ENCODE measurements around the gene PPP1R13B. TPM values are rescaled to one million over a fixed set of nuclear protein-coding genes. Genes with fewer than 3 reads are reported as not detected.
"Not testable (repeated sequence)": the region's sequence is repeated elsewhere in the genome, so short reads cannot be mapped to it uniquely, and the experiment has no call there.

The PPP1R13B gene
- total RNA-seq, 1 experiment from 2014 or later: 26.5 TPM

DNA sequence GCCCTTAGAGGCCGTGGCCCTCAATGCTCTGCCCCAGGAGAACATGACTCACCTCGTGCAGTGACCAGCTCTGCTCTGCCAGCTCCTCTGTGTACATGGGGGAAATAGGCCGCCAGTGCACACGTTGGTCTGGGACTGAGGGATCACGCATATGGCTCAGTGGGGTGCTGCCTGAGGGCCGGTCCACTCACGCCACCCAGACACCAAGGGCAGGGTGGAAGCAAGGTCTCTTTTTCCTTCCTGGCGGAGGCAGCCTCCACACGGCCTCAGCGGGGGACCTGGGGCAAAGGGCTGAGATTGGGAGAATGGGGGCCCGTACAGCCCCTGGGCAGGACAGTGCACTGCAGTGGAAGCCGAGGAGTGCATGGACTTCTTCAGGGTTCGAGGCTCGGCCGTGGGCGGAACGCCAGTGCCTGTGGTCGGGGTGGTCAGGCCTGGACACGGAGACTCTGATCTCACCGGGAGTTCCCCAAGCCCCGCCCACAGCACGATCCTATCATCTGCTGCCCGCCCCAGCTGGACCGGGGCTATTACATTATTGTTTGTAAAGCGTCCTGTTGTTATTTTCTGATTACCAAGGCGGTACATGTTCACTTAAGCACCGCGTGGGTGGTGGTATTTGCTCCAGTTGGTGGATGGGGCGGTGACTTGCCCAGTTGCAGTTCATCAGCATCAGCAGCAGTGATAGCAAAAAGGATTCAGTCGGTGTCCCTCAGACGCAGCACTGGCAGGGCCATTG lies 42.1 kb upstream of the PPP1R13B start:
- H4K20me1 ChIP-seq (ENCODE audit: insufficient read depth): no peaks in the 10 kb centered on the region; the same call in 1 of the 2 replicates
- no peaks in the 10 kb centered on the region for H3K79me2 ChIP-seq (ENCODE audit: low read depth)
- H3K27ac ChIP-seq: no peak overlapping the region
- H3K9me2 ChIP-seq (ENCODE audit: insufficient read depth): no peaks in the 10 kb centered on the region
- H3F3A ChIP-seq (ENCODE audit: insufficient read depth, low read depth): peaks cover 15% of the 10 kb centered on the region; the same call in 1 of the 2 replicates
- H3K4me3 ChIP-seq: no peak overlapping the region
- ChIA-PET CTCF (interaction anchor here (0.6 to 1.0 kb wide), 3 partner anchors 11 to 793 kb away, joined by 3 to 4 read pairs (median 3); no protein-coding TSS in a partner anchor), POLR2A (ENCODE audit: unreplicated experiment) (interaction anchor here (0.6 kb wide), 1 partner anchor 30 kb away, joined by 4 read pairs; no protein-coding TSS in a partner anchor)
- H3K9me3 ChIP-seq (ENCODE audit: insufficient read depth, low read depth): no peaks in the 10 kb centered on the region
- no peaks in the 10 kb centered on the region for H3K36me3 ChIP-seq (ENCODE audit: low read depth)
- intact Hi-C loops (cut with micrococcal nuclease; ENCODE audit: unreplicated experiment): loop anchor here (2.0 kb wide), 1 partner anchor 35 kb away; no protein-coding TSS in a partner anchor
- no peak for TF ChIP-seq EZH2 (IDR thresholded peaks at IDR 0.05; ENCODE audit: low read depth)
- TF ChIP-seq, protein P1, sequence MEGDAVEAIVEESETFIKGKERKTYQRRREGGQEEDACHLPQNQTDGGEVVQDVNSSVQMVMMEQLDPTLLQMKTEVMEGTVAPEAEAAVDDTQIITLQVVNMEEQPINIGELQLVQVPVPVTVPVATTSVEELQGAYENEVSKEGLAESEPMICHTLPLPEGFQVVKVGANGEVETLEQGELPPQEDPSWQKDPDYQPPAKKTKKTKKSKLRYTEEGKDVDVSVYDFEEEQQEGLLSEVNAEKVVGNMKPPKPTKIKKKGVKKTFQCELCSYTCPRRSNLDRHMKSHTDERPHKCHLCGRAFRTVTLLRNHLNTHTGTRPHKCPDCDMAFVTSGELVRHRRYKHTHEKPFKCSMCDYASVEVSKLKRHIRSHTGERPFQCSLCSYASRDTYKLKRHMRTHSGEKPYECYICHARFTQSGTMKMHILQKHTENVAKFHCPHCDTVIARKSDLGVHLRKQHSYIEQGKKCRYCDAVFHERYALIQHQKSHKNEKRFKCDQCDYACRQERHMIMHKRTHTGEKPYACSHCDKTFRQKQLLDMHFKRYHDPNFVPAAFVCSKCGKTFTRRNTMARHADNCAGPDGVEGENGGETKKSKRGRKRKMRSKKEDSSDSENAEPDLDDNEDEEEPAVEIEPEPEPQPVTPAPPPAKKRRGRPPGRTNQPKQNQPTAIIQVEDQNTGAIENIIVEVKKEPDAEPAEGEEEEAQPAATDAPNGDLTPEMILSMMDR (conservative IDR thresholded peaks at IDR 0.05): no peak
- H3K4me1 ChIP-seq (replicated peaks; ENCODE audit: insufficient read depth): peaks cover 20% of the 10 kb centered on the region
- BruUV-seq (replicated peaks): no TSS peak
- peak in 1 of 2 experiments; percentile 56 for DNase-seq
- no peak overlapping the region for H2AFZ ChIP-seq
- H3K27me3 ChIP-seq (ENCODE audit: insufficient read depth, low read depth): no peaks in the 10 kb centered on the region
- H3K4me2 ChIP-seq: no peak overlapping the region

DNA sequence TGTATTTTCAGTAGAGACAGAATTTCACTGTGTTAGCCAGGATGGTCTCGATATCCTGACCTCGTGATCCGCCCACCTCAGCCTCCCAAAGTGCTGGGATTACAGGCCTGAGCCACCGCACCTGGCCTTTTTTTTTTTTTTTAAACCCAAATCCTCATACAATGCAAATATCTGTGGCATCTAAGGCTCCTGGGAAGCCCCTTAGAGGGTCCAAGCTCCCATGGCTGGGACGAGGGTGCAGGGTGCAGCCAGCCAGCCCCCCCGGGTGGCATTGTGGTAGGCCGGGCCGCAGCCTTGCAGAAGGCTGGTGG lies 41.6 kb upstream of the PPP1R13B start:
- H2AFZ ChIP-seq; H4K20me1 ChIP-seq (ENCODE audit: insufficient read depth); H3K4me2 ChIP-seq; H3K79me2 ChIP-seq (ENCODE audit: low read depth); BruUV-seq (replicated peaks); DNase-seq; H3K36me3 ChIP-seq (ENCODE audit: low read depth); H3K27ac ChIP-seq; H3K4me3 ChIP-seq; H3K27me3 ChIP-seq (ENCODE audit: insufficient read depth, low read depth); H3K9me3 ChIP-seq (ENCODE audit: insufficient read depth, low read depth); H3K9me2 ChIP-seq (ENCODE audit: insufficient read depth): not testable (repeated sequence)
- Histone ChIP-seq H3K4me1 (replicated peaks; ENCODE audit: insufficient read depth) (peaks cover 14% of the 10 kb centered on the region), H3F3A (ENCODE audit: insufficient read depth, low read depth) (peaks cover 15% of the 10 kb centered on the region; the same call in 1 of the 2 replicates)
- ChIA-PET CTCF (interaction anchor here (0.6 to 1.0 kb wide), 2 partner anchors 12 to 793 kb away, joined by 3 read pairs; no protein-coding TSS in a partner anchor), POLR2A (ENCODE audit: unreplicated experiment) (interaction anchor here (0.6 kb wide), 2 partner anchors 30 to 145 kb away, joined by 4 to 8 read pairs; no protein-coding TSS in a partner anchor)
- intact Hi-C loops (cut with micrococcal nuclease; ENCODE audit: unreplicated experiment): loop anchor here (2.0 kb wide), 1 partner anchor 34 kb away; no protein-coding TSS in a partner anchor

DNA sequence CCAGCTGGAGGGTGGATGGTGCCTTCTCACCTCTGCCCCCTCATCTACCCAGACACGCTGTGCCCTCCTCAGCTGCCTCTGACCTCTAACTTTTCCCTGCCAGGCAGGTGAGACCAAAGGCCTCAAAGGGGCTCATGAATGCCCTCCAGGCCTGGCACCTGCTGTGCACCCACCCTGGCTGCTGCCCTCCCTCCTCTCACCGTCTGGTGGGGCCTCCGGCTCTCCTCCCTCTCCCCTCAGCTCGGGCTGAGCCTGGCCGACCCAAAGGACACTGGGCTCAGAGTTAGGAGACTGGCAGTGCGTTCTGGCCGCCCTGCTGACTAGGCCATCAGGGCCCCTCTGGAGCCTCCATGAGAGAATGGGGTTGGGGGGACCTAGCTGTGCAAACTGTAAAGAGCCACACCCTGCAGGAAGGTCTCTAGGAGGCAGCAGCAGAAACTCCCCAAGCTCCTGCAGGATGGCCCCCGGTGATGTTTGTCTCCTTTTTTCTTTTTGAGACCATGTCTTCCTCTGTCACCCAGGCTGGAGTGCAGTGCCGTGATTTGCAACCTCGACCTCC lies 40.3 kb upstream of the PPP1R13B start:
- no peak for DNase-seq
- Histone ChIP-seq H2AFZ (no peak overlapping the region), H3K27ac (no peak overlapping the region), H4K20me1 (ENCODE audit: insufficient read depth) (no peaks in the 10 kb centered on the region; the same call in 1 of the 2 replicates), H3K4me3 (no peak overlapping the region), H3K27me3 (ENCODE audit: insufficient read depth, low read depth) (no peaks in the 10 kb centered on the region), H3K36me3 (ENCODE audit: low read depth) (no peaks in the 10 kb centered on the region), H3K9me3 (ENCODE audit: insufficient read depth, low read depth) (no peaks in the 10 kb centered on the region), H3K79me2 (ENCODE audit: low read depth) (no peaks in the 10 kb centered on the region), H3F3A (ENCODE audit: insufficient read depth, low read depth) (peaks cover 15% of the 10 kb centered on the region; the same call in 1 of the 2 replicates), H3K9me2 (ENCODE audit: insufficient read depth) (no peaks in the 10 kb centered on the region), H3K4me1 (replicated peaks; ENCODE audit: insufficient read depth) (peaks cover 12% of the 10 kb centered on the region), H3K4me2 (no peak overlapping the region)
- intact Hi-C loops (cut with micrococcal nuclease; ENCODE audit: unreplicated experiment): loop anchor here (2.0 kb wide), 1 partner anchor 33 kb away; no protein-coding TSS in a partner anchor
- BruUV-seq (replicated peaks): no TSS peak
- TF ChIP-seq, protein P1 (conservative IDR thresholded peaks at IDR 0.05): no peak
- TF ChIP-seq EZH2 (IDR thresholded peaks at IDR 0.05; ENCODE audit: low read depth): no peak
- CTCF ChIA-PET: no interaction called here
- POLR2A ChIA-PET (ENCODE audit: unreplicated experiment): no interaction called here

Data from PC-9 (cell line).